Stimulated activated CD4-positive, alpha-beta T cell treated with anti-CD3 and anti-CD28 coated beads, Interleukin-2, amount 100 ng/mL, for 24 hours (primary cell): ENCODE results near the gene LRMDA.

Experiments used
- DNase-seq, 2 donors: peaks; one replicate each; pipeline ENCODE4 v3.0.0-alpha.2; 2020

LRMDA gene

GRCh38 chr10:75974080-75974479 is 542.7 kb downstream of the LRMDA start:
- DNase-seq, result no peak

GRCh38 chr10:75976681-75977080 is 545.3 kb downstream of the LRMDA start:
- no peak for DNase-seq

- DNase-seq, result no peak
Measured at GRCh38 chr10:75977139-75977538, 545.7 kb downstream of the LRMDA start.

GRCh38 chr10:75978213-75978612 is 546.8 kb downstream of the LRMDA start:
- no peak for DNase-seq

- DNase-seq, result no peak
Measured at GRCh38 chr10:75980419-75981002, 549.1 kb downstream of the LRMDA start.

- DNase-seq, result no peak
Measured at GRCh38 chr10:75982611-75983369, 551.4 kb downstream of the LRMDA start.

GRCh38 chr10:75984067-75984466 is 552.6 kb downstream of the LRMDA start:
- DNase-seq, result no peak

- no peak for DNase-seq
Measured at GRCh38 chr10:75987616-75988015, 556.2 kb downstream of the LRMDA start.

- DNase-seq, result no peak
Measured at GRCh38 chr10:75994357-75995040, 563.1 kb downstream of the LRMDA start.

GRCh38 chr10:75995041-75995430 is 563.6 kb downstream of the LRMDA start:
- DNase-seq, result no peak

- DNase-seq, result no peak
Measured at GRCh38 chr10:75995720-75996119, 564.3 kb downstream of the LRMDA start.

GRCh38 chr10:75999001-75999400 is 567.6 kb downstream of the LRMDA start:
- no peak for DNase-seq

- DNase-seq, result no peak
Measured at GRCh38 chr10:75999515-76000209, 568.2 kb downstream of the LRMDA start.

GRCh38 chr10:76000550-76000949 is 569.1 kb downstream of the LRMDA start:
- no peak for DNase-seq

- no peak for DNase-seq
Measured at GRCh38 chr10:76001019-76001418, 569.6 kb downstream of the LRMDA start.

GRCh38 chr10:76001461-76001860 is 570.0 kb downstream of the LRMDA start:
- DNase-seq, result no peak

GRCh38 chr10:76002262-76002854 is 570.9 kb downstream of the LRMDA start:
- DNase-seq, result no peak

- no peak for DNase-seq
Measured at GRCh38 chr10:76007667-76008181, 576.3 kb downstream of the LRMDA start.

GRCh38 chr10:76009531-76009930 is 578.1 kb downstream of the LRMDA start:
- DNase-seq, result no peak

GRCh38 chr10:76010703-76011102 is 579.3 kb downstream of the LRMDA start:
- DNase-seq, result no peak

GRCh38 chr10:76012716-76013327 is 581.4 kb downstream of the LRMDA start:
- DNase-seq, result no peak

- DNase-seq, result no peak
Measured at GRCh38 chr10:76015245-76015644, 583.8 kb downstream of the LRMDA start.
